Measurements from ENCODE around the gene GJD2.

Gene GJD2

GRCh38 chr15:34790121-34790520 is 35.3 kb upstream of the GJD2 start:
- CTCF ChIA-PET: no interaction called here
- POLR2A ChIA-PET (ENCODE audit: low non-redundant PET): no interaction called here
- DNase-seq (ENCODE audit: low spot score): no peak

GRCh38 chr15:34789326-34789725 is 34.5 kb upstream of the GJD2 start:
- POLR2A ChIA-PET (ENCODE audit: low non-redundant PET): no interaction called here
- TF ChIP-seq CTCF (conservative IDR thresholded peaks at IDR 0.05; ENCODE audit: low read depth): no peak
- CTCF ChIA-PET: no interaction called here
- no peak for DNase-seq (ENCODE audit: low spot score)
- H3K27ac ChIP-seq: no peak overlapping the region

More at GRCh38 chr15:34790121-34790520, 35.3 kb upstream of the GJD2 start:
- H3K27ac ChIP-seq: no peak overlapping the region
- no peak for TF ChIP-seq CTCF (conservative IDR thresholded peaks at IDR 0.05; ENCODE audit: low read depth)

GRCh38 chr15:34786206-34786605 is 31.4 kb upstream of the GJD2 start:
- CTCF ChIA-PET: no interaction called here
- no peak overlapping the region for H3K27ac ChIP-seq
- no peak for DNase-seq (ENCODE audit: low spot score)
- no peak for TF ChIP-seq CTCF (conservative IDR thresholded peaks at IDR 0.05; ENCODE audit: low read depth)
- POLR2A ChIA-PET (ENCODE audit: low non-redundant PET): no interaction called here

- no peak for TF ChIP-seq CTCF (conservative IDR thresholded peaks at IDR 0.05; ENCODE audit: low read depth)
- ChIA-PET POLR2A (ENCODE audit: low non-redundant PET) (no interaction called here), CTCF (interaction anchor here (0.6 kb wide), 1 partner anchor 475 kb away, joined by 3 read pairs; no protein-coding TSS in a partner anchor)
- H3K27ac ChIP-seq: no peak overlapping the region
- DNase-seq (ENCODE audit: low spot score): no peak
Measured at GRCh38 chr15:34783991-34784390, 29.2 kb upstream of the GJD2 start.

- TF ChIP-seq CTCF (conservative IDR thresholded peaks at IDR 0.05; ENCODE audit: low read depth): no peak
- ChIA-PET CTCF (interaction anchor here (0.6 kb wide), 1 partner anchor 474 kb away, joined by 3 read pairs; no protein-coding TSS in a partner anchor), POLR2A (ENCODE audit: low non-redundant PET) (no interaction called here)
- DNase-seq (ENCODE audit: low spot score): no peak
- H3K27ac ChIP-seq: no peak overlapping the region
Measured at GRCh38 chr15:34783431-34783830, 28.6 kb upstream of the GJD2 start.

GRCh38 chr15:34782901-34783300 is 28.1 kb upstream of the GJD2 start:
- DNase-seq (ENCODE audit: low spot score): peak; percentile 36
- ChIA-PET CTCF (no interaction called here), POLR2A (ENCODE audit: low non-redundant PET) (no interaction called here)
- no peak overlapping the region for H3K27ac ChIP-seq
- no peak for TF ChIP-seq CTCF (conservative IDR thresholded peaks at IDR 0.05; ENCODE audit: low read depth)

- no peak for DNase-seq (ENCODE audit: low spot score)
- POLR2A ChIA-PET (ENCODE audit: low non-redundant PET): no interaction called here
- H3K27ac ChIP-seq: no peak overlapping the region
- TF ChIP-seq CTCF (conservative IDR thresholded peaks at IDR 0.05; ENCODE audit: low read depth): no peak
- CTCF ChIA-PET: no interaction called here
Measured at GRCh38 chr15:34780725-34781124, 25.9 kb upstream of the GJD2 start.

Data from RWPE1 (cell line).